HG03354 (cell line): Measurements from ENCODE around the gene EPS8.
A peak's percentile ranks its signal among the peaks of the same experiment; 100 is the strongest.

Experiments used
- ATAC-seq: cut with Tn5 transposase; IDR thresholded peaks from one replicate; pipeline ENCODE4 v1.9.1; 2021; ENCODE audit warnings: mild to moderate bottlenecking; ENCODE audit not compliant: unreplicated experiment, poor library complexity, severe bottlenecking

Gene EPS8

DNA sequence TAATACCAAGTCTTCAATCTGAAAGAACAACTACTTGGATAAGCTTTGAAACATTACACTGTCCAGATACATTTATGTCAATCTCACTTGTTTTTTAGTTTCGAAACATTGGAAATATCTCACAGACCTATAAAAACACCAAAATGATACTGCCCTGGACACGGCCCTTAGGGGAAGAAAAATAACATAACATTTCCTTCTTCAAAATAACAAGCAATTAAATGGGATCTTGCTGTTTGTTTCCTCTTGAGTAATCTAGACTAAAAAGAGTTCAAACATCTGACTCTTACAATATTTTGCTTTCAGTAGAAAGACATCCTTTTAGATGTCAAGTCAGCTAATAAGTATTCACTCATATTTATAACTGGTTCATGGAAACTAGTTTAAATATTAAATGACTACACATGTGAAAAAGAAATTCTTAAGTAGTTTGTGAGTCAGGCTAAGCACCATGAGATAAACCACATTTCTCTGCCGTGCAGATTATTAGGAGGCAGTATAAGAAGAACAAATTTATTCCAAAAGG lies 87.5 kb downstream of the EPS8 start:
- no peak for ATAC-seq

DNA sequence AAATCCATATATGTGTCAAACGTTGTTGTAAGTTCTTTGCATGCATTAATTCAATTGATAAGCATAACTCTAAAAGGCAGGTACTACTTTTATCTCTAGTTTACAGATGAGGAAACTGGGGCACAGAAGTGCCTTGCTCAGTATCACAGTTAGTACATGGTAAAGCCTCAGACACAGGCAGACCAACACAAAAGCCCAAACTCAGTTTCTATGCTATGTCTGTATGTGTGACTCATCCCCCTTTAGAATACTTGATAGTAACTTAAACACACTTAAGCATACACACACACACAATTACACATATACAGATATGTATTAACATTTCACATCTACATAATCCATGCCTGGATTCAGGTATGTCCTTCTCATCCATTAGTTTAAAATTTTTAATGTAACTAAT lies 88.0 kb downstream of the EPS8 start:
- peak; percentile 58 for ATAC-seq

DNA sequence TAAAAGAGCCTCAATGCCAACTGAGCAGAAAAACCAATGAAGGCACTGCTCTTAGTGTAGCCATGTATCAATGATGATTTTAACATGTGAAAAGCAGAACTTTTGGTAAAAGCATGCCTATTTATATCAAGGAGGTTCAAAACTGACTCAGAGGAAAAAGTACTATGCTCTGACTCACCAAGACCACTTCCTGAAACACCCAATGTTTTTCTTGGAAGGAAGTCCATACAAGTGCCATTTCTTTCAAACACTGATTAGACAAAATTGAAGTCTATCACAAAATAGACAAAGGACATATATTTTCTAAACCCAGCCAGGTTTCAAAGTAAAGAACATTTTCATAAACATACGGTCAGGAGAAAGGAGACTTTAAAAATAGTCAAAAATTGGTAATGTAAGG lies 88.6 kb downstream of the EPS8 start:
- peak; percentile 63 for ATAC-seq

DNA sequence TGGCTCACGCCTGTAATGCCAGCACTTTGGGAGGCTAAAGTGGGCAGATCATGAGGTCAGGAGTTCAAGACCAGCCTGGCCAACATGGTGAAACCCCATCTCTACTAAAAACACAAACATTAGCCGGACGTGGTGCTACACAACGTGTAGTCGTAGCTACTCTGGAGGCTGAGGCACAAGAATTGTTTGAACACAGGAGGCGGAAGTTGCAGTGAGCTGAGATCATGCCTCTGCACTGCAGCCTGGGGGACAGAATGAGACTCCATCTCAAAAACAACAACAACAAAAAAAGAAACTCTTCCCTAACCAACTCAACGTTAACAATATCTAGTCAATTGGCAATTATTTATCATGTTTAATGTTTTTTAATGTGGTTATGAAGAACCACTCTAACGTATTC lies 89.3 kb downstream of the EPS8 start:
- ATAC-seq: no peak

DNA sequence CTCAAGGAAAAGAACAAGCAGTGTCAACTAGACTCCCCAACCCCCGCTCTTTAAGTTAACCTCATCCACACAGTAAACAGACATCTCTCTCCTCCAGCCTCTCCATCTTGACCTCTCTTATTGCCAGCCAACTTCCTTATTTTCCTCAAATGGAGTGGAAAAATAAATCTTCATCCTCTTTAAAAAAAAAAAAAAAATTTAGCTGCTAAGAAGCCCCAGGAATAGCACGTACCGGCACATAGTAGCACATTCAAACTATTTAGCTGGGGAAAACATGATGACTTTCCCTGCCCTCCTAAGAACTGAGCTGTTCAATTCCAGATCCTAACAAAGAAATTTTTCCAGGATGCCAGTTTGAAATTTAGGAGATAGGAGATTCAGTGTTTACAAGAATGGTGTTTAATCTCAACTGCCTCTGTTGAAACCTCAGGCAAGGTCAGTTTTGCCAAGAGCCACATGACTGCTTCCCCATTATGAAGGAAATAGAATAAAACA lies 90.8 kb downstream of the EPS8 start:
- no peak for ATAC-seq

DNA sequence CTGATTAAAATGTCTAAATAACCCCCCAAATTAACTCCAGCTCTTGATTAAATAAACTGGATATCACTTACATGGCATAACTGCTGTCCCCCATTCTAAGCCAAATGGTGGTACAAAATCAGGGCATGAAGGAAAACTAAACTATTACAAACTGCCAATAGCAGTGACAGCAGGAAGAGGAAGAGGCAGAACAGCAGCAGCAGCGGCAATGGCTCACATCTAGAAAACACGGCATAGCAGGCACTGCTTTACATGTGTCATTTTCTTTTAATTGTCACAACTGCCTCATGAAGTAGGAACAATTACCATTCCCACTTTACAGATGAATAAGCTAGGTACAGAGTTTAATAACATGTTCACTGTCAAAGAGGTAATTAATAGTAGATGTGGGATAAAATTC lies 92.0 kb downstream of the EPS8 start:
- ATAC-seq: no peak

DNA sequence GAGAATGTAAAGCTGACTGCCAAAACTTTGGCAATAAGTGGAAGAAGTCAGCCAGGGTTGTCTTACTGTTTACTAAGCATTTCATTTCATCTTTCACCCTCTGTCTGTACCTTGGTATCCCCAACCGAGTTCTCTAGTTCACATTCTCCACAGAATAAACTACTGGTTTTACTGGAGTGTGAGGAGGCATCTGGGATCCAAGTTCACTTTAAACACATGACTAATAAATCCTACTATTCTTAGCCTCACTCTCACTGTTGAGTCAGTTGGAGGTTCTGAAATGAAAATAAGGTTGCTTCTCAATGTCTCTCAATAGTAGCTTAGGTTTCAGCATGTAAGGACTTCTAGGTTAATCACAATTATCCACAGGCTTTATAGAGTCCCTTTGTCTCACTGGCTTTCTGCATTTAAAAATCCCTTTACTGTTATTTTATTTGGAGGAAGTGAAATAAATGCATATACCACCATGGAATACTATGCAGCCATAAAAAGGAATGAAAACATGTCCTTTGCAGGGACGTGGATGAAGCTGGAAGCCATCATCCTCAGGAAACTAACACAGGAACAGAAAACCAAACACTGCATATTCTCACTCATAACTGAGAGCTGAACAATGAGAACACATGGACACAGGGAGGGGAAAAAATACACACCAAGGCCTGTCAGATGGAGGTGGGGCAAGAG lies 95.8 kb downstream of the EPS8 start:
- ATAC-seq: no peak

DNA sequence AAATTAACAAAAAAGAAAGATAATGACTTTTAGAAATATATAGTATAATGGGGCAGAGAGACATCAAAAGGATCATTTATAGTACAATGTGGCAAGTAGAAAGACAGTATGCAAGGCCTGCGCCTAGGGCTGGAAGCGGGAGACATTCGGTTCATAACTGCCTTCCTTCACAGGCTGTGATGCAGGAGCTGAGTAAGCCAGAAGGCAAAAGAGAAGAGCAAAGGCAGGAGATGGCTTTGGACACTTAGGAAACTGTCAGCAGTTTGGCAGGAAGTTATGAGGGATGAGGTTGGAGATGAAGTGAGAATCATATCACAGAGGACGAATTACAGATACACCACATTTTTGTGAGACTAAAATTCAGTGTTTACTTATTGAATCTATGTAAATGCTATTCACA lies 97.8 kb downstream of the EPS8 start:
- no peak for ATAC-seq

DNA sequence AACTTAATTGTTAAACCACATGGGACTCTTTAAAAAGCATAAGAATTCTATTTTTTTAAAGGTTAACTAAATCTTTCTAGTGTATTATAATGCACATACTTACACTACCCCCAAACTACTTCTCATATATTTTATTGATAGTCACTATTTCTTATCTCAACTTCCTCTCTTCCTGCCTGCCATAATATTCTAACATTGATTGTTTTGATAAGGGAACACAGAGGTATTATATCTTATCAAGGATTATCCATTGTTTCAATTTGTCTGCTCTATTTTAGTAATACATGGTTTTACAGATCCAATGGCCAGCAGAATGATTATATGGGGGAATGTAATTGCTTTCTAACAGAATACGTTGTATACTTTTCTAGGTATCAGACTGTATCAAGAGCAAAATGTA lies 98.9 kb downstream of the EPS8 start:
- ATAC-seq: no peak

DNA sequence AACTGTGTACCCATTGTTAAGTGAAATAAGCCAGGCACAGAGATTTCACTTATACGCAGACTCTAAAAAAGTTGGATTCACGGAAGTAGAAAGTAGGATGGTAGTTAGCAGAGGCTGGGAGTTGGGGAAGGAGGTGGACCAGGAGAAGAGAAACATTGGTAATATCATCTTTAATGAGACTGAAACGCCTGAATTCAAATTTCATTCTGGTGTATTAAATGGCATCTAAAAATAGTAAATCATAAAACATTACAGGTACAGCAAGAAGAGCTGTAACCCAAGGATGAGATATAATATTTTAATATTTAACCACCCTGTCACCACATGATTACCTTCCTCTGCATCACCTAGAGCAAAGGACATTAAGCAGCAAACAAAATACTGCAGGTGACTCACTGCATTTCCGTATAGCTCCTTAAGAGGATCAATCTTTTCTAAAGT lies 99.4 kb downstream of the EPS8 start:
- ATAC-seq: no peak

DNA sequence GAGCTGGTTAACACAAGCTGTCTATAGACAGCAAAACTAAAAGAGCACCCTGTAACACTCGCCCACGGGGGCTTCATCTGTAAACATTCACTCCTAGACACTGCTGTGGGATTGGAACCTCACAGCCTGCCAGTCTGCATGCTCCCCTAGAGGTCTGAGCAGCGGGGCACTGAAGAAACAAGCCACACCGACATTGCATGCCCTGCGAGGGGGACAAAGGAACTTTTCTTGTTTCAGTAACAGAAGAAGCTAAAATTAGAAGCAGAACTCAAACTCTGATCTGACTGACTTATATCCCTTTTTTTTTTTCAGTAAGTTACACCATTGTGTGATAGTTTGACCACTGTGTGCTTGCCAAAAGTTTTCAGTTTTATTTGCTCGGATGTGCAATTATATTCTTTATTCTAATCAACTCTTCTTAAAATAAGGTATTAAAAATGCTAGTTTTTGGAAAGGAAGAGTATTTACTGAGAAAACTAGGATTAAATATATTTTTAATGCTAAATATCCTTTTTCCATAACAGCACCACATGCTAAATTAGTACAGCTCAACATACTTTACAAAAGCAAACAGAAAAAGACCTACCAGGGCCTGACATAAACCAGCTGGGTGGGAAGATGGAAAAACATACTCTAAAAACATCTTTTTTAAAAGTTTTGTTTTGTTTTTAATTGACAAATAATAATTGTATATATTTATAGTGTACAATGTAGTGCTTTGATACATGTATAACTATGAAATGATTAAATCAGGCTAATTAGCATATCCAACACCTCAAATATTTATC lies 100.2 kb downstream of the EPS8 start:
- ATAC-seq: no peak

DNA sequence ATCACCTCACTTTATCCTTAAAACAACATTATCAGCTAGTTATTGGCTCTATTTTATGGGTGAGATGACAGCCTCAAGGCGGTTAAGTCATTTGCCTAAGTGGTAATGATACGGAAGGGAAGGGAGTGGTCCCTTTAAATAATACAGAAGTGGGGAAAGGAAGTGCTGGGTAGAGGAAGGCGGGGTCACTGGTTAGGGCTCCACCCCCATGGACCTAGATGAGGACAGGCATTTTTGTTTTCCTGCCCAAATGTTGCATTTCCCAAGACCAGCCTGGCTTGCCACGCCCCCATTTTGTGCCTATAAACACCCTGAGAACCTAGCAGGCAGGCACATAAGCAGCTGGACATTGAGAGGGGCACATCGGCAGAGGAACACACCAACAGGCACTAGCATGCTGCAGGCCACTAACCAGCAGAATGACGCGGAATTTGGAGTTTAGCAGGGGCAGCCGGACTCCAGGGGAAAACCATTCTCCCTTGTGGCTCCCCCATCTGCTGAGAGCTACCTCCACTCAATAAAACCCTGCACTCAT lies 100.9 kb downstream of the EPS8 start:
- ATAC-seq: no peak

DNA sequence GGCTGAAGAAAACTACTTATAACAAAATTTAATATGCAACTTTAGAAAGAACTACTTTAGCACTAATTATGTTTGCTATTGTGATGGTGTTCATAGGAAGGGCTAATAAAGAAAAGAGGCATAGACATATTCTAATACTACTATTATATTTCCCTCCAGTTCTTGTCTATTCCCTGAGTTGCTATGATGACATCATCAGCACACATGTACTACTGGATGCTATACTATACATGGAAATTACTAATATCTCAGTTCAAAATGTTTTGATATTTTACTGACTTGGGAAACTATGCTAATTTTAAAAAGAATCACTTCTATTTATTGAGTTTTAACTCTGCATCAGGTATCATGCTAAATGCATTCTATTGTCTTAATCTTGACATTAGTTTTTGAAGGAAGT lies 101.6 kb downstream of the EPS8 start:
- no peak for ATAC-seq

DNA sequence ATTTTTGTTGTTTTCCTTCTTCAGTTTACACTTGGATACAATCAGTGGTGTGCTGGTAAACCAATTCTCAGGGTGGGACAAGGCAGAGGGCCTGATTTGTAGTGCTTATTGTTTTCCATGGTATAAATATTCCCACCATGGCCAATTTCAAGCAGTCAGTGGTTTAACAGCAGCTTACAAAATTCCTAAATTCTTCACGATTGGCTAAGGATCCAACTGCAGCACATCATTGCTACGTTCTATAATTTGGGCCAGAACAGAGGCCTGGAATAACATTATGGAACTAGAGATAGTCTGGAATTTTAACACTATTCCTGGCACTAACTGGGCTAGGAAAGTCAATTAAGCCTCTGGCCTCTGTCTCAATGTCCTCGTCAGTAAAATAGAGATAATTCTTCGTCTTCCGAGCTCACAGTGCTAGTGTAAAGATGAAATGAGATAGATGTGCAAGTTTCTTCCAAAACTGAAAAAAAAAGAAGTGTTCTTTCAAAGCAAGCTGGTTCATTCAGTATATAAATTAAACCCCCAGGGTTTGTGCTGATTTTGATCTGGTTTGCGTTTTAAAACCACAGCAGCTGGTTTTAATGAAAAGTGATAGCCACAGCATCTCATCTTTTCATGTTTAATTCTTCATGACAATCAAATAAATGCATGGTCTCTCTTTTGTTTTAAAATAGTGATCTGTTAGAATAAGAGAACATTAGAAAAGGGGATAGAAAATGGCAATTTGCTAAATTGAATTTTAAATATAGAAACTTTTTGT lies 104.1 kb downstream of the EPS8 start:
- no peak for ATAC-seq

DNA sequence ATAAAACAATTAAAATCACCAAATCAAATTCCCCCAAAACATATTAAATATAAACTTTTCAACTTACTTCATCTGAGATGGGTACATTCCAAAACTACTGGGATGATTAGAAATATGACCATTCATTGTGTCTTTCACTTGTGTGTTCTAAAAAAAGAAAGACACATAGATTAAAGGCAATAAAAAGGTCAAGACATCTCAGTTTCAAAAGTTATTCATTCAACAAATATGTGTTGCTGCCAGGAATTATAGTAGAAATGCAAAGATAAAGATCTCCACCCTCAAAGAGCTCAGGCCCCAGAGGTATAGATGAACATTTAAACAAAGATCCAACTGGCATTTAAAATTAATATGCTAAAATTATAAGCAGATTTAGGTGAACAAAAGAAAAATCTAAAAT lies 106.4 kb downstream of the EPS8 start:
- ATAC-seq: no peak

DNA sequence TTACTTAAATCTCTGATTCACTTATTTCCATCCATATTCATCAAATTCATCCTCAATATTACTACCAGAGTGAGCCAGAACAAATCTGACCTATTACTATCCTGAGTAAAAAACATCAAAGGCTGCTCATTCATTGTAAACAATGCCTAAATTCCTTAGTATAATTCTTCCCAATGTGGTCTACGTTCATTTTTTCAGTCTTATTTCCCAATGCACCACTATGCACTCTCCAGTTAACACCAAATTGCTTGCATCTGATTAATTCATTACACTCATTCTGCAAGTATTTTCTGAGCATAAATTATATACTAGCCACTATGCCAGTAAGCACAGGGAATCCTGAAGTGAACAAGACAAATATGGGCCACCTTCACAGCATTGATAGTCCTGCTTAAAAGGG lies 110.0 kb downstream of the EPS8 start:
- no peak for ATAC-seq

DNA sequence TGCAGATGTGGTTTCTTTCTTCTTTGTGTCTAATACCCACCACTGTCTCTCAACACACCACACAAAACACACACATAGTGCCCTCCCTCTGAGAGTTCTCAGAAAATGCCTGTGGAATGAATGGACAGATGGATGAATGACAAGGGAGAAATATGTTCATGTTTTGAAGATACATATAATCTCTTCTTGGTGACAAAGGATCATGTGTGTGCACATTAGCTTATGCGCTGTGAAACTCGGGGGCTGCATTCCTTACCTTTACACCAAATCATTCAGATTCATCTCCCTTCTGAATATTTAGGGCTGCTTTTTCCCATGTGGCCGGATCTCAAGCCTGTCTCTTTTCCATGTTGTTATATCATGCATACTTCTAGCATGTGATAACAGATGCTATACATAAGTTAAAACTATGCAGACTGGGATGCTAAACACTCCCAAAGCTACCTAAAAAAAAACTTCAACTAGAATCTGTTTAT lies 111.4 kb downstream of the EPS8 start:
- no peak for ATAC-seq

DNA sequence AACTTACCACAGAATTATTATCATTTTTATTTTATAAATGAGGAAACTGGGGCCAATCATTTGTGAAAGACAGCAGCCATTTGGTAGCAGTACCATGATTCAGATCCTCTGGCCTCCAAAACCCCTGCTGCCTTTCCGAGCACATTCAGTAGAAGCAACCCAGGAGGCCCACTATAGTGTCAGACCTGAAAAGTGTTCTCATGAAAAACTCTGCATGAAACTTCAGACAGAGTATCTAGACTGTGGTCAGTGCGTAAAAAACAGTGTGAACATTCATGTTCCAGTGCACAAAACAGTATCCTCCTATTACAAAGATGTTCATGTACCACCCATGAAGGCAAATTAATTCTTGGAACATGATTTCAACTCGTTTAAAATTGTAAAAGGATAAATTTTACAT lies 112.0 kb downstream of the EPS8 start:
- no peak for ATAC-seq

DNA sequence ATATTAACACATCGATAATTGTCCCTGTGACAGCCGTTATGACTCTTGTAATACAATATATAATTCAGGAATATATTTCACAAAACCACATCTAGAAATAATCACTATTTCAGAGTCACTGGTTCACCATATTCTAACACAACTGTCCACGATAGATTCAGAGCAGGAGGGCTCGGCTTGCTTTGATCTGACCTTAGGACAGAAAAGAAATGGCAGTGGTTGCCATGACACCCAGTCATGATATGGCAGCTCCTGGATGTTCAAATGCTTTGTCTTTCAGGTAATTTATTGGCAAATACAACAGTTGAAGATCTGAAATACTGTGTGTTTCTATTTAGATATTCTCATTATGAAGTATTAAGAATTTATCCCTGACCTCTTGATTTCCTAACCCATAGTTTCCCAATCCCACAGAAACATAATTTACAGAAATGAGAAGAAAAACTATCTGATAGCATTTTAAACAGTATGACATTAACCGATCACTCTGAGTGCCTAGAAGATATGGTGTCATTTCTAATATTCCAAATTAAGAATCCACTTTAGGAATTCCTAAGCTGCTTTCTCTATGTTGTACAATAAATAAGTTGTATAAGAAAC lies 116.4 kb downstream of the EPS8 start:
- no peak for ATAC-seq

DNA sequence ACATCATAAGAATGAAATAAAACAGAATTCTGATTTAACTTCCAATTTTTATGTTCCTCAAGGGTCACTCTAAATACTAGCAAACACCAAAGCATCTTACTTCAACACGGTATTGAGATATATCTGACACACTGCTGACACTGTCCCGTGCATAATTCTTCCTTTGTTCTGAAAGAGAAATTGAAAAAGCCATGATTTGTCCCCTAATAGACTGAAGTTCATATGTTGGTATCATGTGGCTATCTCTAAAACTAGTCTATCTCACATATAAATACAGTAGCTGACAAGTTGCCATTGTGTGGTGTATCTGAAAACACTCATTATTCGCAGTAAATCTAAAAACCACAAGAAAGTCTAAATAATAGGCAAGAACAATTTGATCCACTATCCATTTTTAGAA lies 118.4 kb downstream of the EPS8 start:
- no peak for ATAC-seq
